Gastrocnemius medialis (tissue), 4 donors: Measurements from ENCODE around the gene ABCG2.

Experiments
- CTCF ChIP-seq, 5 experiments: fragments of 450-650 bp in 3 of 5; fragments of 200-600 bp in 2 of 5; sonication (generic) in 2 of 5; IDR thresholded peaks in 4 of 5; conservative IDR thresholded peaks in 1 of 5; 1 replicate in 4 of 5; 2 replicates in 1 of 5; pipeline ENCODE4 v1.5.1; 2016 to 2019; ENCODE audit warnings: antibody characterized with exemption in 5 of 5, mild to moderate bottlenecking in 3 of 5, moderate library complexity in 3 of 5
- POLR2A ChIP-seq, 2 donors: fragments of 450-650 bp; IDR thresholded peaks; one replicate each; pipeline ENCODE4 v1.6.1; 2017; ENCODE audit warnings: antibody characterized with exemption in 2 of 2, mild to moderate bottlenecking in 2 of 2, moderate library complexity in 2 of 2

GRCh38 chr4:88134536-88135355 is 23.7 kb downstream of the ABCG2 start:
- no peak for TF ChIP-seq CTCF (IDR thresholded peaks at IDR 0.05 in 4 of 5, conservative IDR thresholded peaks at IDR 0.05 in 1 of 5)
- TF ChIP-seq POLR2A (IDR thresholded peaks at IDR 0.05): no peak
